Thymus (tissue), 11 donors: ENCODE data around the gene ERC2. TPM values are rescaled to one million over a fixed set of nuclear protein-coding genes. Genes with fewer than 3 reads are reported as not detected.
A peak's percentile ranks its signal among the peaks of the same experiment; 100 is the strongest.

Source experiments
- DNase-seq, 9 donors: peaks; one replicate each; pipeline ENCODE4 v3.0.0-alpha.2; 2013; ENCODE audit warnings: low spot score in 9 of 9, low read depth in 6 of 9, missing footprints in 1 of 9
- H3K27ac ChIP-seq, 2 donors: one replicate each; pipeline ENCODE4 v1.5.1; 2013; ENCODE audit warnings: control low read depth in 1 of 2, low read depth in 1 of 2, low read length in 1 of 2, mild to moderate bottlenecking in 1 of 2, moderate library complexity in 1 of 2
- H3K27me3 ChIP-seq, 2 donors: one replicate each; pipeline ENCODE4 v1.5.1; 2013; ENCODE audit warnings: low read length in 1 of 2; ENCODE audit not compliant: control insufficient read depth in 2 of 2, insufficient read depth in 1 of 2
- H3K36me3 ChIP-seq, 2 donors: one replicate each; pipeline ENCODE4 v1.5.1; 2013; ENCODE audit warnings: low read length in 1 of 2, mild to moderate bottlenecking in 1 of 2, moderate library complexity in 1 of 2; ENCODE audit not compliant: control insufficient read depth in 2 of 2, insufficient read depth in 2 of 2
- H3K4me1 ChIP-seq, 2 donors: one replicate each; pipeline ENCODE4 v1.5.1; 2013; ENCODE audit warnings: low read length in 2 of 2; ENCODE audit not compliant: control insufficient read depth in 2 of 2, insufficient read depth in 2 of 2
- H3K4me3 ChIP-seq, 2 donors: one replicate each; pipeline ENCODE4 v1.5.1; 2013; ENCODE audit warnings: low read length in 2 of 2, control low read depth in 1 of 2, mild to moderate bottlenecking in 1 of 2
- H3K9me3 ChIP-seq, 2 donors: one replicate each; pipeline ENCODE4 v1.5.1; 2013; ENCODE audit warnings: low read length in 1 of 2, mild to moderate bottlenecking in 1 of 2; ENCODE audit not compliant: control insufficient read depth in 2 of 2, insufficient read depth in 1 of 2
- WGBS: extraction: QIAGEN DNeasy Blood & Tissue Kit; methylation state at CpG from one replicate; pipeline ENCODE4 v1.1.7; 2013; 5-methylcytosine and 5-hydroxymethylcytosine counted together
- polyA plus RNA-seq: library from polyadenylated mRNA; stranded (reverse); fragments of 200-250 nt; gene quantifications from one replicate; pipeline ENCODE4 v1.2.3, GENCODE V29; 2013
- total RNA-seq: library from RNA; stranded (reverse); fragments of 120-200 nt; gene quantifications from one replicate; pipeline ENCODE4 v1.2.4, GENCODE V29; 2013
- donor health status: healthy.

The ERC2 gene
- total and polyA plus RNA-seq, 2 donors = 0.28 to 0.50 TPM

GRCh38 chr3:55584030-55584429, 884.2 kb downstream of the ERC2 start:
- Histone ChIP-seq H3K9me3 (no peaks in the 10 kb centered on the region), H3K4me1 (peaks cover 7 to 11% of the 10 kb centered on the region in 2 donors), H3K36me3 (no peaks in the 10 kb centered on the region), H3K27ac (no peak overlapping the region), H3K27me3 (no peaks in the 10 kb centered on the region), H3K4me3 (no peak overlapping the region)
- WGBS = 98% methylated on average over 3 of the region's 3 CpGs
- no peak for DNase-seq

DNA sequence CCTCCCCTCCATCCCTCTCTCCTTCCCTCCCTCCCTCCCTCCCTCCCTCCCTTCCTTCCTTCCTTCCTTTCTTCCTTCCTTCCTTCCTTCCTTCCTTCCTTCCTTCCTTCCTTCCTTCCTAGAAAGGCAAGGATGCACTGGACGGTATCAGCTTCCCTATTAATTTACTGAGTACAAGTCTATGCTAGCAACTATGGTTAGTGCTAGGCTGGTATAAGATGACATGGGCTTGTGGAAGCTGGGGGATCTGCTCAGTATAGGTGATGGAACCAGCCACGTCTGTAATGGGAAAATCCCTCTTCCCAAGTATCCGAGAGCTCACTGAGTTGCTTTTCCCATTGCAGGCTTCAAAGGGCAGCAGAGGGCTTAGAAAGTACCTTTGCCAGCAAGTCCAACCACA, 884.8 kb downstream of the ERC2 start:
- no peak overlapping the region for H3K27ac ChIP-seq
- no peaks in the 10 kb centered on the region for H3K36me3 ChIP-seq
- no peak overlapping the region for H3K4me3 ChIP-seq
- DNase-seq = no peak
- H3K9me3 ChIP-seq = no peaks in the 10 kb centered on the region
- peaks cover 7 to 8% of the 10 kb centered on the region in 2 donors for H3K4me1 ChIP-seq
- no peaks in the 10 kb centered on the region for H3K27me3 ChIP-seq
- 80% methylated on average over 3 of the region's 3 CpGs for WGBS

- Histone ChIP-seq H3K27me3 (no peaks in the 10 kb centered on the region), H3K36me3 (no peaks in the 10 kb centered on the region), H3K27ac (no peak overlapping the region), H3K4me1 (peaks cover 0 to 3% of the 10 kb centered on the region in 2 donors), H3K4me3 (no peak overlapping the region), H3K9me3 (no peaks in the 10 kb centered on the region)
- peak in 1 of 9 donors; percentile 23 for DNase-seq
- WGBS = 77% methylated on average over 8 of the region's 8 CpGs
Observed at GRCh38 chr3:55579496-55579895, 888.8 kb downstream of the ERC2 start.

GRCh38 chr3:55576621-55577388, 891.5 kb downstream of the ERC2 start:
- H3K27me3 ChIP-seq = no peaks in the 10 kb centered on the region
- H3K27ac ChIP-seq = no peak overlapping the region
- H3K9me3 ChIP-seq = no peaks in the 10 kb centered on the region
- H3K36me3 ChIP-seq = no peaks in the 10 kb centered on the region
- 88% methylated on average over 17 of the region's 17 CpGs for WGBS
- H3K4me3 ChIP-seq = no peak overlapping the region
- no peak for DNase-seq
- H3K4me1 ChIP-seq = peaks cover 0 to 11% of the 10 kb centered on the region in 2 donors

DNA sequence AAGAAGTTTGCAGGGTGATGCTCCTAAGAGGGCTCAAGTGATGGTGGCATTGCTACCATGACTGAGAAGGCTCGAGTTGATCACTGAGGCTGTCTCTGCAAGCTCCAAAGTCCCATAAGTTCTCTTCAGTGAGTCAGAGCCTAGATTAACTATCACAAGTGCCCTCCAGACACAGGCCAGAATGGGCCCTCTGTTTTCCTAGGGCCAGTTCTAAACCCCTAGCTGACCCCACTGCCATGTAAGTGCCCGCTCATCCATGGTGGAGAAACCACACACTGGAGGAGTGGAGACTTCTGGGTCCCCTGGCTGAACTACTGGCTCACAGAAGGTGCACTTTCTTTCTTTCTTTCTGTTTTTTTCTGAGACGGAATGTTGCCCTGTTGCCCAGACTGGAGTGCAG, 893.6 kb downstream of the ERC2 start:
- Histone ChIP-seq H3K4me3 (no peak overlapping the region), H3K27me3 (no peaks in the 10 kb centered on the region), H3K36me3 (no peaks in the 10 kb centered on the region), H3K27ac (no peak overlapping the region), H3K9me3 (no peaks in the 10 kb centered on the region), H3K4me1 (peaks cover 6 to 19% of the 10 kb centered on the region in 2 donors)
- WGBS = 93% methylated on average over 3 of the region's 3 CpGs
- no peak for DNase-seq

GRCh38 chr3:55572816-55573215, 895.5 kb downstream of the ERC2 start:
- no peaks in the 10 kb centered on the region for H3K27me3 ChIP-seq
- DNase-seq = no peak
- H3K9me3 ChIP-seq = no peaks in the 10 kb centered on the region
- 98% methylated on average over 2 of the region's 2 CpGs for WGBS
- no peak overlapping the region for H3K4me3 ChIP-seq
- no peak overlapping the region for H3K27ac ChIP-seq
- H3K4me1 ChIP-seq = peaks cover 6 to 19% of the 10 kb centered on the region in 2 donors
- H3K36me3 ChIP-seq = no peaks in the 10 kb centered on the region

- Histone ChIP-seq H3K27ac (no peak overlapping the region), H3K27me3 (no peaks in the 10 kb centered on the region), H3K4me1 (peaks cover 6 to 19% of the 10 kb centered on the region in 2 donors), H3K9me3 (no peaks in the 10 kb centered on the region), H3K36me3 (no peaks in the 10 kb centered on the region), H3K4me3 (no peak overlapping the region)
- no peak for DNase-seq
- WGBS = 84% methylated on average over 10 of the region's 10 CpGs
Observed at GRCh38 chr3:55571913-55572312, 896.4 kb downstream of the ERC2 start.

GRCh38 chr3:55571216-55571813, 897.0 kb downstream of the ERC2 start:
- no peak for DNase-seq
- WGBS = 5% methylated on average over 3 of the region's 3 CpGs
- H3K27ac ChIP-seq = no peak overlapping the region
- no peaks in the 10 kb centered on the region for H3K27me3 ChIP-seq
- no peaks in the 10 kb centered on the region for H3K36me3 ChIP-seq
- peaks cover 6 to 16% of the 10 kb centered on the region in 2 donors for H3K4me1 ChIP-seq
- no peak overlapping the region for H3K4me3 ChIP-seq
- no peaks in the 10 kb centered on the region for H3K9me3 ChIP-seq

DNA sequence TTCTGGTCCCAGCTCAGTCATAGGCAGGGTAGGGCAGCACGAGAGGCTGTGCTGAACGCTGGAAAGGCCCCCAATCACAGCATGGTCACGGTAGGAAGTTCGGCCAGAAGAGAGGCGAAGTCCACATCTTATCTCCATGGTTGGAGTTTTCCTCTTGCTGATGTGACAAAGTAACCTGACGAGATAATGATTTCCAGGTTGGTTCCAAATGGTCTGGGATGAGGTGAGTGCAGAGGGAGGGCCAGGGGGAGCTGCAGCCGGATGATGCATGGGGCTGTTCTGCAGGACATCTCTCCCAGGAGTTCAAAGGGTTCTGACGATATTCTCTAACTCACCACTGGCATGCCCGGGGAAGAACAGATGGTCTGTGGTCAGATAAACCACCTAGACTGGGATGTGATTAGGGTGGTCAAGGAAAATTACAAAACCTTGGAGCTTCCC, 898.0 kb downstream of the ERC2 start:
- WGBS = 90% methylated on average over 9 of the region's 9 CpGs
- no peaks in the 10 kb centered on the region for H3K36me3 ChIP-seq
- H3K9me3 ChIP-seq = no peaks in the 10 kb centered on the region
- H3K4me1 ChIP-seq = peaks cover 6 to 16% of the 10 kb centered on the region in 2 donors
- no peak for DNase-seq
- H3K4me3 ChIP-seq = no peak overlapping the region
- no peak overlapping the region for H3K27ac ChIP-seq
- no peaks in the 10 kb centered on the region for H3K27me3 ChIP-seq
